HG03558 (cell line): Measurements from ENCODE around the gene RPL4.
"Not testable (repeated sequence)": the region's sequence is repeated elsewhere in the genome, so short reads cannot be mapped to it uniquely, and the experiment has no call there.

Experiments used
- ATAC-seq: cut with Tn5 transposase; IDR thresholded peaks from one replicate; pipeline ENCODE4 v1.9.1; 2021; ENCODE audit warnings: moderate number of reproducible peaks; ENCODE audit not compliant: unreplicated experiment; ENCODE audit errors: extremely low read depth

Gene RPL4

GRCh38 chr15:66504563-66505429, at the start of gene RPL4, which contains the start of gene ZWILCH:
RPL4 (minus strand) TSS chr15:66504855; CDS start chr15:66504790, 65 bp downstream.
ZWILCH (plus strand) TSS chr15:66505326; CDS start chr15:66505339, 13 bp downstream.
- ATAC-seq = no peak

DNA sequence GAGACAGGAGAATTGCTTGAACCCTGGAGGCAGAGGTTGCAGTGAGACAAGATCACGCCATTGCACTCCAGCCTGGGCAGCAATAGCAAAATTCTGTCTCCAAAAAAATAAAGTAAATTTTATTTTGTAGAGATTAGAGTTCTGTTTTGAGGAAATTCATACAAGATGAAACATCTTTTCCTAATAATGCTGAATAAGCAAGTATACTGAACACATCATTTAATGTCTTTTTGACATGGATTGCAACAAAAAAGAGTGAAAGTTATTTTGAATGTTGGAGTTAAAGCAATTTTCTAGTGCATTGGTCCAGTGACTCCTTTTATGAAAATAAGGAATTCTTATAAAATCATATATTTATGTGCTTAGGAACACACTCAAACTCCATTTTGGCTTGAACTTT, 40.6 kb upstream of the RPL4 start:
- ATAC-seq = no peak

- no peak for ATAC-seq
These were observed 38.2 kb upstream of the RPL4 start for GRCh38 chr15:66542896-66543295.

DNA sequence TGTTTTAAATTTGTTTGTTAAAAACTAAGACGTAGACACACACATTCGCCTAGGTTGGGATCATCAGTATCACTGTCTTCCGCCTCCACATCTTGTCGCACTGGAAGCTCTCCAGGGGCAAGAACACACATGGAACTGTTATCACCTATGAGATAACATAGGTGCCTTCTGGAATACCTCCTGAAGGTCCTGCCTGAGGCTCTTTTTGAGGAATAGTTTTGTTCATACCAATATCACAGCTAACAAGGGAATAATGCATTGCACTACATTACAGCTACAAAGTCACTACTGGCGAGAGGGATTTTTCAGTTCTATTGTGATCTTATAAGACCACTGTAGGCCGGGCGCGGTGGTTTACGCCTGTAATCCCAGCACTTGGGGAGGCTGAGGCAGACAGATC, 30.4 kb upstream of the RPL4 start:
- ATAC-seq = no peak

GRCh38 chr15:66524838-66525237, 20.2 kb upstream of the RPL4 start:
- ATAC-seq = no peak

- no peak for ATAC-seq
These were observed 19.3 kb upstream of the RPL4 start for GRCh38 chr15:66523926-66524325.

- ATAC-seq = no peak
These were observed 11.3 kb upstream of the RPL4 start for GRCh38 chr15:66515901-66516322.

GRCh38 chr15:66514586-66514985, 9.9 kb upstream of the RPL4 start:
- no peak for ATAC-seq

DNA sequence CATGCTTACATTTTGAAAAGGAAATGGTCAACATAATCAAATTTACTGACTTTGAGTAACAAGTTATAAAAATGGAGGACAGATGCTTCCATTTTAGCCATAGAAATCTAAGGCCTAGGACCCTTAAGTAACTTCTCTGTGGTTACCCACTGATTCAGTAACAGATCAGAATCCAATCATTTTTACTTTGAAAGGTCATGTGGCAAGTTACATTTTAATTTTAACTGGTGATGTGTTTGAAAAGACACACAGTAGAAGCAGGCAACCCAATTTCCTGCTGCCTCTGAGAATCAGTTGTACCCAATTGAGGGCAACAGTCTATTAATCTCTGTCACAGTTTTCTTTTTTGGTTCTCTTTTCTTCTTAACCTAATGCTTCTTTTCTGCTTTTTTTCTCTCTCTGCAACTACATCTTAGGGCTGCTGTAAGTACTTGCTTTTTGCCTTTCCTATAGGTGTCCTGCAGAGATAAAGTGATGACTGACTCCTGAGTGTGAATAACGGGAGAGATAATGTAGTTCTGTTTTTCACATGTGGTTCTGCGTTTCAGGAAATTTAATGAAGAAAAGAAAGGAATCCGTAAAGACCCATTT, 3.7 kb upstream of the RPL4 start:
- no peak for ATAC-seq

DNA sequence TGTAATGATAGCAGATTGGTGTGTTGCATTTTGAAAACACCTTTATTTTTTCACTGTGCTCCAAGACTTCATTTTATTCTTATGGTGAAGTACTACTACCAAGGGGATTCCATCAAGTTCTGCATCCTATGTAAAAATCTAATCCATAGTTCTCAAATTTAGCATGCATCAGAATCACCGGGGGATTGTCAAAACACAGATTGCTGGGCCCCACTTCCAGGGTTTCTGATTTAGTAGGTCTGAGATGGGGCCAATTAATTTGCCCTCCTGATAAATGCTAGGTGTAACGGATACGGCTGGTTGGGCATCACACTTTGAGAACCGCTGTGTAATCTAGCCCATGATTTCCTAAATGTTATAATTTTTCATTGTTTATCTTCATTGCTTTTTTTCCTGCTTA, 1.2 kb upstream of the RPL4 start:
- ATAC-seq = no peak

DNA sequence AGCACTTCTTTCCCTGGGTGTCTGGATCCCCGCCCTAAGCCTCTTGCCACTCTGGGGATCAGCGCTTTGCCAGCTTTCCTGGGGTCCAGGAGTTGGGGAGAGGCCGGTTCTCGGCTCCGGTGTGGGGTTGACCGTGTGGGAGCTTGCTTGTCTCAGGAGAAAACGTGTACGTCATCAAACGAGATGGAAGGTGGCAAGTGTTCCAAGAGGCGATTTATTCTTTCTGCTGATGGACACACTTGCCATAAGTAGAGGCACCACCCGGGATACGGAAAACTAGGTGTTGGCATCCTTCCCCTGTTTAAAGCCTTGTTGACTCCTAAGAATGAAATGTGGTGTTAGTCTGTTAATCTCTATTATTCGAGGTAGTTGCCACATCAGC, 766 bp upstream of the RPL4 start:
- no peak for ATAC-seq

DNA sequence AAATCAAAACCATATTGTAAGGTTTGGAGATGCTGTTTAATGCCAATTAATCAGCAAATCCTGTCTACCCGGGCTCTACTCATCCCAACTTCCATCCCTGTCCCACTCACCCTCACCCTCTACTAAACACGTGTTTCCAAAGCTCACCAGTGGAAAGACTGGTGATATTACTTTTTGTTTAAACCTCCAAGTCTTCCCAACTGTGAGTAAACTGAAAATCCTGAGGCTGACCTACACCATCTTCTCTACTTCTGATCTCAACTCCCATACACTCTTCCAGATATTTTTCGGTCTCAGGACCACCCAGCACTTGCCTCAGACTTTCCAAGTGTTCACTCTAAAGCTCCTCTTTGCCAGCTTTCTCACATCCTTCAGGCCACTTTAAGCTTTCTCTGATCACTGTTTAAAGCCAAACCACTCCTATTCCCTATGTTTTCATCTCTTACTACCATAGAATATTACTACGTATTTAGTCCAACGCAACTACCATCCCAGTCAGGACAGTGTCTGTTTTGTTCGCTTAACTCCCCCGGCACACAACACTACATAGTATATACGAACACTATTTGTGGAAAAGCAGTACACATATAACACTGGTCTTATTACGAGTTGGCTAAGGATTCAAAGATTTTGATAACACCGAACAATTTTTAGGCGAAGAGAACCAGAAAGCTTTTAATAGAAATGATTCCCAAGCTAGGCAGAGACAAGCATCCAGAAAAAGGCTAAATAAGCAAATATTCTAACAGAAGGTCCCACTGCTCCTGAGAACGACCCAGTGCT, 684 bp downstream of the RPL4 start:
- ATAC-seq = no peak

GRCh38 chr15:66503041-66503648, 1.5 kb downstream of the RPL4 start:
- not testable (repeated sequence) for ATAC-seq

DNA sequence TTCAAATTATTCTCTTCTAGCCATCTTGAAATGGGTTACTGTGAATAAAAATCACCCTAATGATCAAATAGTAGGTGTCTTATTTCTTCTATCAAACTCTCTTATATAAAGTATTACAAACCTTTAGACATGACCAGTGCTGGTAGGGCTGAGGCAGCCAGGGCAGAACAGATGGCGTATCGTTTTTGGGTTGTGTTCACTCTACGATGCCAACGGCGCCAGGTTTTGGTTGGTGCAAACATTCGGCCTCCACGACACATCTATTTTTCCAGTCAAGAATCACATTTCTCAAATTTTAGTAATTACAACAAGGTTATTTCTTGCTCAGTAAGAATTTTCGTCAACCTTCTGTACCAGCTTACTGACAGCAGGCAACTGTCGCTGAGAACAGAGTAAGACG, 2.2 kb downstream of the RPL4 start:
- no peak for ATAC-seq

GRCh38 chr15:66500346-66500745, 4.3 kb downstream of the RPL4 start:
- ATAC-seq = not testable (repeated sequence)

- no peak for ATAC-seq
These were observed 5.9 kb downstream of the RPL4 start for GRCh38 chr15:66498501-66499386.

GRCh38 chr15:66497502-66498455, 6.9 kb downstream of the RPL4 start, which contains the start of gene SNAPC5:
SNAPC5 (minus strand) TSS chr15:66497762; CDS start chr15:66497731, 31 bp downstream.
- no peak for ATAC-seq

DNA sequence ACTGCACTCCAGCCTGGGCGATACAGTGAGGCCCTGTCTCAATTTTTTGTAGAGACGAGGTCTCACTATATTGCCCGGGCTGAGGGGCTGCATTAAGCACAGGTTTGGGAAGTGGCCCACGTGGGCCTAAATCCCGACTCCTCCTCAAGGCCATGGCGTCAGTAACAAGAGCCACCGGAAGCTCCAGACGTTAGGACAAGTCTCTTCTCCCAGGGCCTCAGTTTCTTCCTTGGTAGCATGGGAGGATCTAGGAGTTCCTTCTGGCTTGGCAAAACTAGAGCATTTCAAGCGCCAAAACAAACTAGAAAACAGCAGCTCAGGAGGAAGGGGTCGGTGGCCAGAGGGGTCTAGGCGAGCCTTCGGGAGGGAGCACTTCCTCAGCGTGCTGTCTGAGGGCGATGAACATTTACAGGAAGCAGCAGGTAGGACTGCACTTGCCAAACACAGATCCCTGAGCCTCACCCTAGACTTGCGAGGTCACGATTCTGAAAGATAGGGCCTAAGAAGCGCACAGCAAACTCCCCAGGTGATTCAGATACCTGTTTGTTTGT, 7.6 kb downstream of the RPL4 start:
- ATAC-seq = no peak
